Right renal cortex interstitium (tissue), 3 donors: ENCODE results near the gene PRR3. TPM values are rescaled to one million over a fixed set of nuclear protein-coding genes. Genes with fewer than 3 reads are reported as not detected.

ENCODE experiments used
- DNase-seq, 3 donors: peaks; one replicate each; pipeline ENCODE4 v3.0.0-alpha.2; 2013; ENCODE audit warnings: low read depth in 3 of 3, low spot score in 2 of 3
- polyA plus RNA-seq, 3 donors: library from polyadenylated mRNA; unstranded; fragments of 120-200 nt; gene quantifications; one replicate each; pipeline ENCODE4 v1.2.1, GENCODE V29; 2013; ENCODE audit not compliant: insufficient read length in 3 of 3

Gene PRR3
- polyA plus RNA-seq, 3 donors: 29.5 to 31.5 (median 30.2) TPM

- no peak for DNase-seq
These were observed 23.4 kb upstream of the PRR3 start for GRCh38 chr6:30533460-30534294.

DNA sequence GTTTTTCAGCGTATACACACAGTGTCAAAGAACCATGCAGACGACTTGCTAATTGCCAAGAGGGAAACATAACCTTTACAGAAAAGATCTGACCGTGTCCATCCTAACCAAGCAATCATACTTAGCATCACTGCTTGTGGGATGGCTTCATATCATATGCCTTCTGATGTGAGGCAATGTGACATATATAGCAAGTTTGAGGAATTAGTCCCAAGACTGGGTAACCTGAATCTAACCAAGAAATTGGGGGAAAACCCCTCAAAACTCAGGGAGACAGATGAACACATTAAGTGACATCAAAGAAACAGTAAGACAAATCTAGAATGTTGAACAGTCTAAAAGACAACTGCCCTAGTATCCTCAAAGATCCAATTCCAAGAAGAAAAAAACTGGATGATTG lies 19.2 kb upstream of the PRR3 start:
- no peak for DNase-seq

DNA sequence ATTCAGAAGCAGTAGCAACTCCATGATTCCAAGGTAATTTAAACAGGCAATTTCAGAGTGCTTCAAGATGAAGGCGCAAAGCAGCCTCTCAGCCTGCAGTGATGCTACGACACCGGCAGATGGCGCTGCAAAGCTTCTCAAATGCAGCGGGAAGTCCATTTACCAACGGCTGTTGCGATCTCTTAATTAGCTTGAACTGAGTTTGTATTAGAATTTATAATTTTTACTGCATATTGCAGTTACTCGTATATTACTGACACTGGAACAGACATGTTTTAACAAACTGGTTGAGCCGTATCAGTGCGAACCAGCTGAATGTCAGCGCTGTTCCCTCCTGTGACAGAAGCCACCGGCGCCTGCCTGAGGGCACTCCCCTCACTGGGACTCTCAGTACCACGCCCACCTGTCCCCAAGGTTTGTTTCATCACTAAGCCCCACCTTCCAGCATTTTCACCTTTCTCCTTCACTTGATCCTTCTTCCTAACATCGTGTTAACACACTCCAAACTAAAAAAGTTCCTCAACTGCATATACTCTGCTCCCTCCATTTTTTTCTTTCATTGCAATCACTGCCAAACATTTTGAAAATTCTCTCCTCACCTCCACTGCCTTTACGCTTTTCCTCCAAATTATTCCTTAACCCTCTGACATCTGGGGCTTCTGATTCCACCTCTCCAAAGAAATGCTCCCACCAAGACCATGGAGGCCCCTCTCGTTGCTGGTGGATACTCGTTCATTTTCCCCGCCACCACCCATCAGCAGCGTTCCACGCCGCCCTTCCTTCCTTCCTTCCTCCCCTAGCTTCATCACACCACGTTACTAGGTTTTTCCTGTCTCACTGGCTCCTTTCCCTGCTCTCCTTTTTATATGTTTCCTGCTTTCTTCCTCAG lies 15.3 kb upstream of the PRR3 start:
- DNase-seq: peak; percentile 71 to 86 (median 77)

- no peak for DNase-seq
These were observed 14.7 kb upstream of the PRR3 start for GRCh38 chr6:30542404-30542725.

- no peak for DNase-seq
These were observed 14.2 kb upstream of the PRR3 start for GRCh38 chr6:30542915-30543314.

DNA sequence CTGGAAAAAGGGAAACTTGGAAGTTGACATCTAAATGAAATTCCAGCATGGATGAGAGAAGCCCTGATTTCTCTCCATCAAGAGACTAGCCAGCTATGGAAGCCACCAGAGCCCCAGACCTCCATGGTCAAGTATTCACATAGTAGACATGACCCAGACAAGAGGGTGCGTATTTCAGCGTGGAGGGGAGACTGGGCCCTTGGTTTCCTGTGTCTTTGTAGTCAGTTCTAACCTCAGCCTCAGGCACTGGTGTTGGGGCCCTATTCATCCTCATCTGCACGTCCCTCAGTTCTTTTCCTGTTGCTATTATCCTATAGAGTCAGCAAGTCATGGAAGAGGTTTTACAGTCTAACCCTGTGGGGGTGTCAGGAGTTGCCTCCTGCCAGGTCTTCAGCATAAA lies 13.3 kb upstream of the PRR3 start:
- DNase-seq: no peak

DNA sequence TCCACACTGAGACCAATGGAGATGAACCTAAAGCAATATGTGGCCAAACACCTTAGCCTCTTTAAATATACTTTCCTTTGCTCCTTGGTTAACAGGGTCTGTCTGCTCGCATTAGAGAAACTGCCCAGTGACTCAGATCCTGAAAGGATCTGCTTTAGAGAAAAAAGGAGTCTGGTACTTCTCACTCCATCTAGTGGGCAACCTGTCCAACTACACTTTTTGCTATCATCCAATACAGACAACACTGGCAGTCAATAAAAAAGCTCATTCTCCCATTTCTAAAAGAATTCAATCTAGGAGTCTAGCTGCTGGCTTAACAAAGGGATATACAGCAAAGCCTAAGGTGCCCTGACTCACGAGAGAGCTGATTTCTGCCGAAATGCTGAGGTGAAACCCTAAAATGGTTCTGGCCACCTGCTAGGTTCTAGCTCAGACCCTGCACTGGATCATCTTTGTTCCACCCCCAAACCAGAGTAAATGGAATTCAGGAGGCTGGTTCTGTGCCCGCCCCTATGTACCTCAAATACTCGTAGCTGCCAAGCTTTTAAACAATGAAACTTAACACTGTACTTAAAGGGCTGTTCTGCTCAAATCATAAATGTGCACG lies 12.3 kb upstream of the PRR3 start:
- no peak for DNase-seq

- no peak for DNase-seq
These were observed 9.6 kb upstream of the PRR3 start for GRCh38 chr6:30547454-30547853.

DNA sequence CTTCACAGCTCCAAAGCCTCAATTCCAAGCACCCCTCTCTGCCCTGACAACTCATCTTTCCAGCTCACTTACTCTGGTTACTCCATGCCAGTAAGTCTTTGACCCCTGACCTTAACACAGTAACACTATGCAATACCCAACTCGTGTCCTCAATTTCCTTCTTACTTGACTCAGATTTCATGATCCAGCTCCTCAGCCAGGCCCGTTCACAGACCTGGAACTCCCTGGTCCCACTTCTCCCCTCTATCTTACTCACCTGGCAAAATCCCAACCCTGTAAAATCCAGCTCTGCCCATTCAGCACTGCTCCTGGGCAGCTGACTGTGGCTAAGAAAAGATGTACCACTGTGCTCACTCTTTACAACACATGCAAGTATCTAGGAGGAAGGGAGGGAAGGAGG lies 8.7 kb upstream of the PRR3 start:
- no peak for DNase-seq

DNA sequence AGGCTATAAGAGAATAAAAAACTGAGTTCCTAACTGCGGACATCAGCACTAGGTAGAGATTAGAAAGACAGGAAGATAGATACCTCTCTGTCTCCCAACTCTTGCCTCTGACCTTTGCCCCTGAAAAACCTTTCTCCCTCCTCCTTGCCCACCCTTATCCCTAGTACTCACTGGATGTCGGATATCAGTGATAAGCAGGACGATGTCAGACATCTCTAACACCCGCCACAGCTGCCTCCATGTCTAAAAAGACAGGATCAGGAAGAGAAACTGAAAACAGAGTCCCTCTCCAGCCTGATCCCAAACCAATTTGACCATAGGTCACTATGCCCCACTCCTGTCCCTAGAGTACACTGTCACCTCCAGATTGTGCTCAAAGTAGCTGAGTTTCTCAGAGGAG lies 2.7 kb upstream of the PRR3 start:
- DNase-seq: no peak

- DNase-seq: peak in 1 of 3 donors; percentile 54
These were observed 1.9 kb upstream of the PRR3 start for GRCh38 chr6:30554962-30555815.

- DNase-seq: no peak
These were observed 1.4 kb upstream of the PRR3 start for GRCh38 chr6:30555816-30556065.

DNA sequence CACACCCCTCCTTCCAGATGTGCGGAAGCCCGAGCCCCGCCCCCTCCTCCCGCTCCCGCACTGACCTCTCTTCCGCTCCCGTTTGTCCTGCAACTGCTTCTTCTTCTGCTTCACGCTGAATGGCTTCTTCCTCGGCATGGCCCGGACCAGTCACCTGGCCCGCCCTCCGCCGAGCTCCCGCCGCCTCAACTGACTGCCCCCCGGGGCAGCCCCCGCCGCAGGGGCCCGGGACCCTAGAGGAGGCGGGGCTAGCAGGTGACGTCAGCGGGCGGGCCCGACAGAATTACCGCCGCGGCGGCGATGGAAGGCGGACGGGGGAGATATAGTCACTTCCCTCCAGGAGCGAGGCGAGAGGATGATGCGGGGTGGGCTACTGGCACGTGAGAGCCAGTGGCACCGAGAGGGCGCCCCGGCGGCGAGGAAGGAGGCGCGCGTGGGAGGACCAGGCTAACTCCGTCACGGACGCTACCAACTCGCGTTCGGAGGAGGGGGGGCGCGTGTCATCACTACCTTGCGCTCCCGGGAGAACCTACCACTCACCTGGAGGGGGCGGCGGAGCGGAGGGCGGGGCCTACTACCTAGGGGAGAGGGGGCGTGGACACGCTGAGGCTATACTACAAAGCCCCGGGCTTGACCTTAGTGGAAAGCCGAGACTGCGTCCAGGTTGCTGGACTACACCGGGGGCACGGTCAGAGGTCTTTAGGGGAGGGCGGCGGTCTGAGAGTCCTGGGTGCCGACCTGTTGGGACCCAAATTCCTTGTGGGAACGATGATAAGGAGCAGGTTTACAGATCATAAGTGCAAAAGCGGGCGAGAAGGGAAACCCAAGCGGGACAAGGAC lies 809 bp upstream of the PRR3 start, which contains the start of gene GNL1:
GNL1 (minus strand) TSS at position 424 of the 840 bp plus-strand sequence; CDS start at position 138, 286 bp downstream.
- peak; percentile 76 to 86 (median 84) for DNase-seq

GRCh38 chr6:30557683-30557981 lies 537 bp downstream of the PRR3 start:
- DNase-seq: no peak

- DNase-seq: no peak
These were observed 3.8 kb downstream of the PRR3 start for GRCh38 chr6:30560930-30561329.

GRCh38 chr6:30562470-30563425 lies 5.7 kb downstream of the PRR3 start:
- DNase-seq: no peak

GRCh38 chr6:30564114-30564513 lies 7.0 kb downstream of the PRR3 start:
- DNase-seq: no peak

GRCh38 chr6:30565772-30566171 lies 8.7 kb downstream of the PRR3 start:
- DNase-seq: no peak

- no peak for DNase-seq
These were observed 11.2 kb downstream of the PRR3 start for GRCh38 chr6:30568245-30568644.
